G401 (cell line): ENCODE data around the gene ANGPT4. TPM values are rescaled to one million over a fixed set of nuclear protein-coding genes. Genes with fewer than 3 reads are reported as not detected.
"Not testable (repeated sequence)": the region's sequence is repeated elsewhere in the genome, so short reads cannot be mapped to it uniquely, and the experiment has no call there.

Experiments
- DNase-seq: peaks from one replicate; pipeline ENCODE4 v3.0.0-alpha.2; 2015; ENCODE audit warnings: low spot score
- in situ Hi-C: cut with HindIII; loops from 2 replicates; pipeline ENCODE4 v1.10.0; 2016; ENCODE audit warnings: low sequenced_read_pairs, mixed read lengths
- total RNA-seq: library from RNA; depleted of rRNA; stranded (reverse); fragments of >200 nt; shearing (Covaris generic); gene quantifications from 2 replicates; pipeline ENCODE4 v1.2.3, GENCODE V29; 2014

The ANGPT4 gene
- total RNA-seq, 1 experiment from 2014 or later: not detected

GRCh38 chr20:836190-836589 lies 79.9 kb downstream of the ANGPT4 start:
- in situ Hi-C loops: no loop called here
- DNase-seq: no peak

- in situ Hi-C loops: no loop called here
- DNase-seq: no peak
These were observed 80.5 kb downstream of the ANGPT4 start for GRCh38 chr20:835608-836045.

- no peak for DNase-seq
- in situ Hi-C loops: no loop called here
These were observed 81.9 kb downstream of the ANGPT4 start for GRCh38 chr20:834151-834746.

- peak; percentile 93 for DNase-seq
- in situ Hi-C loops: no loop called here
These were observed 82.5 kb downstream of the ANGPT4 start, which contains the start of gene FAM110A for GRCh38 chr20:833450-834150. Gene FAM110A, plus strand, starts transcription at chr20:833715. Its CDS starts 11,090 bp downstream, at chr20:844805.

- DNase-seq: no peak
- in situ Hi-C loops: no loop called here
These were observed 83.0 kb downstream of the ANGPT4 start for GRCh38 chr20:833121-833449.

- no peak for DNase-seq
- in situ Hi-C loops: no loop called here
These were observed 84.2 kb downstream of the ANGPT4 start for GRCh38 chr20:831956-832355.

GRCh38 chr20:831251-831650 lies 84.9 kb downstream of the ANGPT4 start:
- DNase-seq: no peak
- in situ Hi-C loops: no loop called here

- no peak for DNase-seq
- in situ Hi-C loops: no loop called here
These were observed 86.1 kb downstream of the ANGPT4 start for GRCh38 chr20:830011-830521.

- in situ Hi-C loops: no loop called here
- no peak for DNase-seq
These were observed 86.6 kb downstream of the ANGPT4 start for GRCh38 chr20:829551-829950.

GRCh38 chr20:828987-829386 lies 87.1 kb downstream of the ANGPT4 start:
- in situ Hi-C loops: no loop called here
- no peak for DNase-seq

GRCh38 chr20:827981-828380 lies 88.2 kb downstream of the ANGPT4 start:
- in situ Hi-C loops, DNase-seq: not testable (repeated sequence)

GRCh38 chr20:826695-827323 lies 89.3 kb downstream of the ANGPT4 start:
- DNase-seq: no peak
- in situ Hi-C loops: no loop called here

- no peak for DNase-seq
- in situ Hi-C loops: no loop called here
These were observed 90.3 kb downstream of the ANGPT4 start for GRCh38 chr20:825710-826421.

GRCh38 chr20:824916-825315 lies 91.2 kb downstream of the ANGPT4 start:
- no peak for DNase-seq
- in situ Hi-C loops: no loop called here

GRCh38 chr20:824490-824889 lies 91.6 kb downstream of the ANGPT4 start:
- in situ Hi-C loops: no loop called here
- DNase-seq: no peak

GRCh38 chr20:823574-823902 lies 92.6 kb downstream of the ANGPT4 start:
- in situ Hi-C loops: no loop called here
- DNase-seq: no peak

- in situ Hi-C loops: no loop called here
- no peak for DNase-seq
These were observed 93.2 kb downstream of the ANGPT4 start for GRCh38 chr20:822651-823573.

GRCh38 chr20:821731-822065 lies 94.4 kb downstream of the ANGPT4 start:
- no peak for DNase-seq
- in situ Hi-C loops: no loop called here
